K562 (cell line): Measurements from ENCODE around the gene CAVIN1. TPM values are rescaled to one million over a fixed set of nuclear protein-coding genes. Genes with fewer than 3 reads are reported as not detected.

ENCODE experiments used
- ARID2 ChIP-seq: fragments of 450-650 bp; IDR thresholded peaks from 2 replicates; pipeline ENCODE4 v1.6.1; 2017; ENCODE audit warnings: antibody characterized with exemption, mild to moderate bottlenecking
- ATF4 ChIP-seq: fragments of 450-650 bp; formaldehyde crosslinking; IDR thresholded peaks from 2 replicates; pipeline ENCODE4 v1.4.0; 2022; ENCODE audit warnings: mild to moderate bottlenecking, moderate library complexity
- BACH1 ChIP-seq: fragments of 200-800 bp; sonication (Bioruptor generic); IDR thresholded peaks from 2 replicates; pipeline ENCODE4 v1.6.1; 2016; ENCODE audit warnings: missing genetic modification characterization, missing compliant biosample characterization
- CREM ChIP-seq: IDR thresholded peaks from 2 replicates; pipeline ENCODE4 v1.6.1; 2014; ENCODE audit warnings: antibody characterized with exemption, low read depth
- GTF2A2 ChIP-seq: IDR thresholded peaks from 2 replicates; pipeline ENCODE4 v1.6.1; 2016; ENCODE audit warnings: mild to moderate bottlenecking, missing genetic modification characterization, missing compliant biosample characterization
- HNRNPL ChIP-seq: fragments of 200-400 bp; formaldehyde crosslinking; IDR thresholded peaks from 2 replicates; pipeline ENCODE4 v1.6.1; 2017; ENCODE audit warnings: low read depth, mild to moderate bottlenecking, low read length
- PHF21A ChIP-seq: fragments of 450-650 bp; IDR thresholded peaks from 2 replicates; pipeline ENCODE4 v1.6.1; 2017; ENCODE audit warnings: low read depth, borderline replicate concordance
- PRDM10 ChIP-seq: fragments of 450-650 bp; IDR thresholded peaks from 2 replicates; pipeline ENCODE4 v1.6.1; 2018; ENCODE audit not compliant: partially characterized antibody
- RAD21 ChIP-seq, 2 experiments: fragments of 250-450 bp in 1 of 2; fragments of 450-650 bp in 1 of 2; sonication (Bioruptor Pico) in 1 of 2; formaldehyde crosslinking in 1 of 2; IDR thresholded peaks in 1 of 2; conservative IDR thresholded peaks in 1 of 2; 2 replicates each; pipeline versions ENCODE4 v1.4.0 to v1.8.0; 2020 to 2022; ENCODE audit warnings: mild to moderate bottlenecking in 2 of 2, moderate library complexity in 1 of 2
- SMC3 ChIP-seq: conservative IDR thresholded peaks from 2 replicates; pipeline ENCODE4 v1.6.1; 2011; ENCODE audit warnings: low read depth, low read length, improper control_type of control experiment; ENCODE audit not compliant: insufficient read depth
- ZC3H8 ChIP-seq: fragments of 450-650 bp; IDR thresholded peaks from 2 replicates; pipeline ENCODE4 v1.6.1; 2017
- ZFPM2 ChIP-seq: fragments of 250-450 bp; sonication (Bioruptor Pico); IDR thresholded peaks from 2 replicates; pipeline ENCODE4 v1.5.1; 2022; ENCODE audit warnings: mild to moderate bottlenecking
- ZNF143 ChIP-seq: sonication (generic); formaldehyde crosslinking; IDR thresholded peaks from 2 replicates; pipeline ENCODE4 v1.9.0; 2022; ENCODE audit warnings: mild to moderate bottlenecking, missing genetic modification reagents
- ZNF232 ChIP-seq: sonication (generic); formaldehyde crosslinking; IDR thresholded peaks from 2 replicates; pipeline ENCODE4 v1.8.0; 2022; ENCODE audit warnings: mild to moderate bottlenecking, missing genetic modification reagents
- ZNF280A ChIP-seq: fragments of 450-650 bp; IDR thresholded peaks from 2 replicates; pipeline ENCODE4 v1.6.1; 2018; ENCODE audit warnings: mild to moderate bottlenecking, low read depth; ENCODE audit not compliant: partially characterized antibody
- ZNF584 ChIP-seq: fragments of 200-800 bp; sonication (Bioruptor generic); IDR thresholded peaks from 2 replicates; pipeline ENCODE4 v1.6.1; 2016; ENCODE audit warnings: low read depth, mild to moderate bottlenecking, missing genetic modification characterization, missing compliant biosample characterization
- polyA plus RNA-seq, 8 experiments: library from polyadenylated mRNA; depleted of rRNA in 4 of 8; stranded (reverse) in 5 of 8; unstranded in 3 of 8; fragments of >200 nt; fragmentation: Nextera tagmentation in 2 of 8; fragmentation: Illumina TruSeq in 1 of 8; extraction: Ambion mirVana in 2 of 8; extraction: Trizol in 1 of 8; gene quantifications; 2 replicates each; pipeline versions ENCODE4 v1.2.1 to v1.2.3, GENCODE V29; 2011 to 2014; ENCODE audit warnings: inconsistent platforms in 1 of 8, missing spikeins in 1 of 8
- total RNA-seq, 7 experiments: library from RNA; depleted of rRNA in 6 of 7; stranded (reverse); fragments of >200 nt in 6 of 7; fragmentation: Illumina TruSeq in 2 of 7; extraction: Trizol in 2 of 7; gene quantifications; 2 replicates each; pipeline versions ENCODE4 v1.2.1 to v1.2.3, GENCODE V29; 2011 to 2021; ENCODE audit warnings: low replicate concordance in 1 of 7
- TF ChIP-seq, protein P1 (sequence below), 3 experiments: IDR thresholded peaks in 2 of 3; conservative IDR thresholded peaks in 1 of 3; 2 replicates each; pipeline ENCODE4 v1.5.1; 2011 to 2012; ENCODE audit warnings: low read length in 3 of 3, mild to moderate bottlenecking in 3 of 3, control low read depth in 2 of 3, improper control_type of control experiment in 1 of 3, inconsistent platforms in 1 of 3, low read depth in 1 of 3, mixed read lengths in 1 of 3, moderate library complexity in 1 of 3; ENCODE audit not compliant: insufficient read depth in 2 of 3
- TF ChIP-seq, protein P2 (sequence below): sonication (generic); formaldehyde crosslinking; IDR thresholded peaks from 2 replicates; pipeline ENCODE4 v1.4.0; 2020; ENCODE audit warnings: mild to moderate bottlenecking, missing genetic modification reagents

The CAVIN1 gene
- total and polyA plus RNA-seq, 9 of the 15 experiments (the other 6 are each of a cell fraction or from before 2014, with no cell fraction given) = 6.8 to 162 (median 74.5) TPM

GRCh38 chr17:42405963-42406495 lies 17.0 kb downstream of the CAVIN1 start (continued):
- TF ChIP-seq PRDM10 (peak; percentile 93), PHF21A (0 out of 2 replicates have a peak, but pooled peaks have one; percentile 28), GTF2A2 (tag) (no peak), CREM (peak; percentile 31; the same call in 1 of the 2 replicates), SMC3 (peak; percentile 77), ZNF280A (no peak), HNRNPL (no peak), ZC3H8 (no peak), BACH1 (tag) (no peak), ZNF232 (CRISPR knock-in tag) (no peak), ZNF143 (CRISPR knock-in tag) (no peak), ZFPM2 (no peak), ATF4 (no peak), RAD21 (CRISPR knock-in tag; conservative IDR thresholded peaks at IDR 0.05 in 1 of 2, IDR thresholded peaks at IDR 0.05 in 1 of 2) (peak; percentile 74 to 86), ZNF584 (no peak), ARID2 (peak; percentile 50; the same call in 1 of the 2 replicates)
- TF ChIP-seq, protein P1, sequence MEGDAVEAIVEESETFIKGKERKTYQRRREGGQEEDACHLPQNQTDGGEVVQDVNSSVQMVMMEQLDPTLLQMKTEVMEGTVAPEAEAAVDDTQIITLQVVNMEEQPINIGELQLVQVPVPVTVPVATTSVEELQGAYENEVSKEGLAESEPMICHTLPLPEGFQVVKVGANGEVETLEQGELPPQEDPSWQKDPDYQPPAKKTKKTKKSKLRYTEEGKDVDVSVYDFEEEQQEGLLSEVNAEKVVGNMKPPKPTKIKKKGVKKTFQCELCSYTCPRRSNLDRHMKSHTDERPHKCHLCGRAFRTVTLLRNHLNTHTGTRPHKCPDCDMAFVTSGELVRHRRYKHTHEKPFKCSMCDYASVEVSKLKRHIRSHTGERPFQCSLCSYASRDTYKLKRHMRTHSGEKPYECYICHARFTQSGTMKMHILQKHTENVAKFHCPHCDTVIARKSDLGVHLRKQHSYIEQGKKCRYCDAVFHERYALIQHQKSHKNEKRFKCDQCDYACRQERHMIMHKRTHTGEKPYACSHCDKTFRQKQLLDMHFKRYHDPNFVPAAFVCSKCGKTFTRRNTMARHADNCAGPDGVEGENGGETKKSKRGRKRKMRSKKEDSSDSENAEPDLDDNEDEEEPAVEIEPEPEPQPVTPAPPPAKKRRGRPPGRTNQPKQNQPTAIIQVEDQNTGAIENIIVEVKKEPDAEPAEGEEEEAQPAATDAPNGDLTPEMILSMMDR (IDR thresholded peaks at IDR 0.05 in 2 of 3, conservative IDR thresholded peaks at IDR 0.05 in 1 of 3; ENCODE audit: insufficient read depth in 2 of 3, low read depth in 1 of 3, low read length in 3 of 3) = peak; percentile 89 to 91 (median 90)
- TF ChIP-seq, protein P2, sequence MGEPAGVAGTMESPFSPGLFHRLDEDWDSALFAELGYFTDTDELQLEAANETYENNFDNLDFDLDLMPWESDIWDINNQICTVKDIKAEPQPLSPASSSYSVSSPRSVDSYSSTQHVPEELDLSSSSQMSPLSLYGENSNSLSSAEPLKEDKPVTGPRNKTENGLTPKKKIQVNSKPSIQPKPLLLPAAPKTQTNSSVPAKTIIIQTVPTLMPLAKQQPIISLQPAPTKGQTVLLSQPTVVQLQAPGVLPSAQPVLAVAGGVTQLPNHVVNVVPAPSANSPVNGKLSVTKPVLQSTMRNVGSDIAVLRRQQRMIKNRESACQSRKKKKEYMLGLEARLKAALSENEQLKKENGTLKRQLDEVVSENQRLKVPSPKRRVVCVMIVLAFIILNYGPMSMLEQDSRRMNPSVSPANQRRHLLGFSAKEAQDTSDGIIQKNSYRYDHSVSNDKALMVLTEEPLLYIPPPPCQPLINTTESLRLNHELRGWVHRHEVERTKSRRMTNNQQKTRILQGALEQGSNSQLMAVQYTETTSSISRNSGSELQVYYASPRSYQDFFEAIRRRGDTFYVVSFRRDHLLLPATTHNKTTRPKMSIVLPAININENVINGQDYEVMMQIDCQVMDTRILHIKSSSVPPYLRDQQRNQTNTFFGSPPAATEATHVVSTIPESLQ (CRISPR knock-in tag) = no peak
